Adrenal gland (tissue), 12 donors: ENCODE data around the gene ACCS. TPM values are rescaled to one million over a fixed set of nuclear protein-coding genes. Genes with fewer than 3 reads are reported as not detected.

Experiments used
- DNase-seq, 7 donors: peaks; one replicate each; pipeline ENCODE4 v3.0.0-alpha.2; 2019 to 2020
- H3K27ac ChIP-seq, 5 donors: fragments of 200-600 bp; sonication (generic) in 4 of 5; 1 replicate in 3 of 5; 2 replicates in 2 of 5; pipeline versions ENCODE4 v1.5.1 to v1.8.0; 2016 to 2020; ENCODE audit warnings: mild to moderate bottlenecking in 1 of 5
- H3K27me3 ChIP-seq: fragments of 200-600 bp; 2 replicates; pipeline ENCODE4 v1.8.0; 2021
- H3K36me3 ChIP-seq, 2 donors: fragments of 200-600 bp; replicated peaks in 1 of 2; 1 replicate in 1 of 2; 2 replicates in 1 of 2; pipeline versions ENCODE4 v1.5.1 to v1.8.0; 2018 to 2022
- H3K4me1 ChIP-seq, 2 donors: fragments of 200-600 bp; replicated peaks in 1 of 2; 1 replicate in 1 of 2; 2 replicates in 1 of 2; pipeline versions ENCODE4 v1.5.1 to v1.8.0; 2018 to 2021
- H3K4me3 ChIP-seq, 4 donors: fragments of 200-600 bp; sonication (generic) in 3 of 4; one replicate each; pipeline ENCODE4 v1.5.1; 2016 to 2018
- H3K9me3 ChIP-seq, 3 donors: fragments of 200-600 bp; sonication (generic) in 1 of 3; replicated peaks in 1 of 3; 1 replicate in 2 of 3; 2 replicates in 1 of 3; pipeline versions ENCODE4 v1.5.1 to v1.8.0; 2016 to 2021
- POLR2A ChIP-seq, 2 donors: fragments of 450-650 bp; IDR thresholded peaks; one replicate each; pipeline ENCODE4 v1.6.1; 2017; ENCODE audit warnings: antibody characterized with exemption in 2 of 2, mild to moderate bottlenecking in 2 of 2, moderate library complexity in 1 of 2
- WGBS, 4 donors: extraction: QIAGEN DNeasy Blood & Tissue Kit in 2 of 4; methylation state at CpG; one replicate each; pipeline versions ENCODE4 v1.1.5 to v1.1.7; 2013 to 2017; 5-methylcytosine and 5-hydroxymethylcytosine counted together
- intact Hi-C, 2 donors: fragments of 100-400 bp; cut with DNase I; formaldehyde crosslinking; loops; one replicate each; pipeline versions ENCODE4 v1.14.1 to v1.15.0; 2022 to 2023
- polyA plus RNA-seq, 3 donors: library from polyadenylated mRNA; stranded (reverse); fragments of 200-250 nt in 2 of 3; fragments of 350-450 nt in 1 of 3; fragmentation: Illumina TruSeq in 1 of 3; extraction: RNeasy Lipid Tissue Mini Kit (QIAGEN cat#74804) in 1 of 3; gene quantifications; one replicate each; pipeline ENCODE4 v1.2.3, GENCODE V29; 2013 to 2014
- total RNA-seq, 9 donors: library from RNA; depleted of rRNA in 4 of 9; stranded (reverse); fragments of >200 nt in 4 of 9; fragments of 120-200 nt in 1 of 9; fragmentation: NEBNext Ultra II Directional in 1 of 9; extraction: Animal tissue kit (Norgen Biotek cat#: 25700) in 1 of 9; gene quantifications; one replicate each; pipeline versions ENCODE4 v1.1.0 to v1.2.4, GENCODE V29; 2013 to 2023
- TF ChIP-seq, protein P1 (sequence below), 6 experiments: fragments of 450-650 bp in 4 of 6; fragments of 200-600 bp in 2 of 6; sonication (generic) in 1 of 6; IDR thresholded peaks; 1 replicate in 5 of 6; 2 replicates in 1 of 6; pipeline versions ENCODE4 v1.5.1 to v1.8.0; 2016 to 2021; ENCODE audit warnings: antibody characterized with exemption in 6 of 6, mild to moderate bottlenecking in 2 of 6, moderate library complexity in 1 of 6
- donor health status: healthy with polysubstance abuse.
- donor health status: Bipolar disorder and iron deficiency.
- donor health status: DM: yes; HTN: yes; CAD: no.
- donor health status: DM: no; HTN: no; CAD: no.
- donor health status: DM: no; HTN: no; CAD: no.
- donor health status: DM: yes; HTN: yes; CAD: no.

The ACCS gene
- total and polyA plus RNA-seq, 12 donors = 9.8 to 195 (median 41.4) TPM

DNA sequence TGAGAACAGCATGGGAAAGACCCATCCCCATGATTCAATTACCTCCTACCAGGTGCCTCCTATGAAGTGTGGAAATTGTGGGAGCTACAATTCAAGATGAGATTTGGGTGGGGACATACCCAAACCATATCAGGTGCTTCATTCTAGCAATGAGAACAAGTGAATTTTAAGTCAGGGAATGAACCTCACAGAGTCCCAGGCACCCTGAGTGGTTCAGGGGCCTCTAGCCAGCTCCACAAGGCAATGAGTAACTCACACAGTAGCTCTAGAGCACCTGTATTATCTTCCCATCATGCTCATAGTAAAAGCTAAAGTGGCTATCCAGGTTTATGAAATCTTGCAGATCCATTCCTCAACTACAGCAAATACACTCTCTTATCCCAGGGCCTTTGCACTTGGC, 31.4 kb upstream of the ACCS start:
- DNase-seq = no peak
- Histone ChIP-seq H3K27ac (no peak overlapping the region), H3K4me3 (no peak overlapping the region), H3K9me3 (no peaks in the 10 kb centered on the region), H3K4me1 (peaks cover 13 to 42% of the 10 kb centered on the region in 2 donors), H3K27me3 (no peaks in the 10 kb centered on the region), H3K36me3 (no peaks in the 10 kb centered on the region)
- intact Hi-C loops = loop anchor here (5.0 to 10.0 kb wide), 4 partner anchors 47 to 142 kb away; partner anchors contain the start of gene C11orf96 (in 2 of the 2)
- TF ChIP-seq, protein P1, sequence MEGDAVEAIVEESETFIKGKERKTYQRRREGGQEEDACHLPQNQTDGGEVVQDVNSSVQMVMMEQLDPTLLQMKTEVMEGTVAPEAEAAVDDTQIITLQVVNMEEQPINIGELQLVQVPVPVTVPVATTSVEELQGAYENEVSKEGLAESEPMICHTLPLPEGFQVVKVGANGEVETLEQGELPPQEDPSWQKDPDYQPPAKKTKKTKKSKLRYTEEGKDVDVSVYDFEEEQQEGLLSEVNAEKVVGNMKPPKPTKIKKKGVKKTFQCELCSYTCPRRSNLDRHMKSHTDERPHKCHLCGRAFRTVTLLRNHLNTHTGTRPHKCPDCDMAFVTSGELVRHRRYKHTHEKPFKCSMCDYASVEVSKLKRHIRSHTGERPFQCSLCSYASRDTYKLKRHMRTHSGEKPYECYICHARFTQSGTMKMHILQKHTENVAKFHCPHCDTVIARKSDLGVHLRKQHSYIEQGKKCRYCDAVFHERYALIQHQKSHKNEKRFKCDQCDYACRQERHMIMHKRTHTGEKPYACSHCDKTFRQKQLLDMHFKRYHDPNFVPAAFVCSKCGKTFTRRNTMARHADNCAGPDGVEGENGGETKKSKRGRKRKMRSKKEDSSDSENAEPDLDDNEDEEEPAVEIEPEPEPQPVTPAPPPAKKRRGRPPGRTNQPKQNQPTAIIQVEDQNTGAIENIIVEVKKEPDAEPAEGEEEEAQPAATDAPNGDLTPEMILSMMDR (IDR thresholded peaks at IDR 0.05) = no peak
- TF ChIP-seq POLR2A (IDR thresholded peaks at IDR 0.05) = no peak

DNA sequence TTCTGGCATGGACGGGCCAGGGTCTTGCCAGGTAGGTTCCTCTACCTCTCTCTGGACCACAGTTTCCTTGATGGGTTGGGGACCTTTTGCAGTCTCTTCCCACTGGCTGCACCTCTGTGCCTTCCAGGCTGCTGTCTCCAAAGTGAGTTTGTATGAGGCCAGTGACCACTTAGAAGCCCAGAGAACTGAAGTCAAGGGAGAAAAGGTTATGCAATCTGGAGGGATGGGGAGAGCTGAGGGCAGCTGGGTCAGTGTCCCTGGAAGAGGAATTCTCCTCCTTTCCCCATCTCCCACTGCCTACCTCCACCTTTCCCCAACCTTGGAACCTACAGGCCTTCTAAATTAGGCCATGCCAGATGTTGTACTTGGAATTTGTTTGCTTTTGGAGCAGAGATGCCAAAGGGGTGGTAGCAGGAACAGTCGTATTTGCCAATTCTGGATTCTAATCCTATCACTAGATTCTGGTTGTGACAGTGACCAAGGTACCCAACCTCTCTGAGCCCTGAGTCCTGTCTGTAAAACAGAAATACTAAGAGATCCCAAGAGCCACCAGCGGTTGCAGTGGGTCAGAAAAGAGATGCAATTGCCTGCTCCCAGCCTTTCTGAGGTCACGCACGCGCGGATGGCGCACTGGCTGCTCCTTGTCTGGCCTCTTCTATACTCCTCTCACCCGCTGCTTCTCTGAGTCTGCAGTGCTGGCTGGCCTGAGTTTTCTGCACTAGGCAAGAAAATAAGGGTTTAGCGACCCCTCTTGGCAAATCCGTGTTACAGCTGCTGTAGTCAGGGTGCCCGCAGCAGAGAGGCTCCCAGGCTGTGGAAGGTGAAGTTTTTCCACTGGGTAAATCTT, 29.0 kb upstream of the ACCS start:
- intact Hi-C loops = loop anchor here (5.0 to 10.0 kb wide), 3 partner anchors 92 to 145 kb away; partner anchors contain the start of gene C11orf96 (in 2 of the 2)
- Histone ChIP-seq H3K4me1 (peaks cover 0 to 20% of the 10 kb centered on the region in 2 donors), H3K36me3 (no peaks in the 10 kb centered on the region), H3K27ac (peak overlapping the region in 2 of 5 donors; percentile 68 to 79), H3K4me3 (no peak overlapping the region), H3K27me3 (no peaks in the 10 kb centered on the region), H3K9me3 (no peaks in the 10 kb centered on the region)
- DNase-seq = peak; percentile 86 to 97 (median 94)
- TF ChIP-seq POLR2A (IDR thresholded peaks at IDR 0.05) = no peak
- TF ChIP-seq, protein P1 (IDR thresholded peaks at IDR 0.05) = peak; percentile 80 to 96 (median 93)
- WGBS, 4 donors = 12 to 20% (median 19%) methylated on average over 7 to 12 of the region's 12 CpGs

GRCh38 chr11:44037658-44037998, 28.4 kb upstream of the ACCS start:
- Histone ChIP-seq H3K4me1 (peaks cover 0 to 14% of the 10 kb centered on the region in 2 donors), H3K27ac (no peak overlapping the region), H3K4me3 (no peak overlapping the region), H3K36me3 (no peaks in the 10 kb centered on the region), H3K27me3 (no peaks in the 10 kb centered on the region), H3K9me3 (no peaks in the 10 kb centered on the region)
- intact Hi-C loops = loop anchor here (5.0 to 10.0 kb wide), 3 partner anchors 93 to 145 kb away; partner anchors contain the start of gene C11orf96 (in 2 of the 2)
- 80 to 87% (median 83%) methylated on average over 2 of the region's 2 CpGs for WGBS, 4 donors
- no peak for DNase-seq
- TF ChIP-seq, protein P1 (IDR thresholded peaks at IDR 0.05) = peak in 1 of 6 experiments; percentile 1
- TF ChIP-seq POLR2A (IDR thresholded peaks at IDR 0.05) = no peak

GRCh38 chr11:44043157-44043556, 22.9 kb upstream of the ACCS start:
- H3K4me1 ChIP-seq = no peaks in the 10 kb centered on the region
- 61 to 76% (median 70%) methylated on average over 2 of the region's 2 CpGs for WGBS, 4 donors
- no peak overlapping the region for H3K27ac ChIP-seq

More at GRCh38 chr11:44043157-44043556, 22.9 kb upstream of the ACCS start:
- DNase-seq = no peak
- no peak for TF ChIP-seq POLR2A (IDR thresholded peaks at IDR 0.05)
- TF ChIP-seq, protein P1 (IDR thresholded peaks at IDR 0.05) = no peak
- no peaks in the 10 kb centered on the region for H3K36me3 ChIP-seq
- H3K4me3 ChIP-seq = no peak overlapping the region
- intact Hi-C loops = loop anchor here in 1 of 2 donors (5.0 kb wide), 1 partner anchor 156 kb away; no protein-coding TSS in a partner anchor
- no peaks in the 10 kb centered on the region for H3K9me3 ChIP-seq
- H3K27me3 ChIP-seq = no peaks in the 10 kb centered on the region
